NCI-H1436 (cell line): ENCODE results near the gene CLIC3.
A peak's percentile ranks its signal among the peaks of the same experiment; 100 is the strongest.

ENCODE experiments used
- DNase-seq: peaks from one replicate; lab custom pipeline; 2025; lab: John Stamatoyannopoulos, UW

The CLIC3 gene

GRCh38 chr9:136980669-136981478 lies 15.5 kb downstream of the CLIC3 start:
- no peak for DNase-seq

GRCh38 chr9:136979769-136980587 lies 16.4 kb downstream of the CLIC3 start:
- no peak for DNase-seq

- no peak for DNase-seq
Measured at GRCh38 chr9:136978865-136979544, 17.4 kb downstream of the CLIC3 start.

GRCh38 chr9:136978073-136978864 lies 18.1 kb downstream of the CLIC3 start:
- DNase-seq = peak; percentile 40

- no peak for DNase-seq
Measured at GRCh38 chr9:136977649-136978072, 18.7 kb downstream of the CLIC3 start.

GRCh38 chr9:136977223-136977622 lies 19.1 kb downstream of the CLIC3 start, which contains the start of gene PTGDS:
TSS of gene PTGDS (plus strand) at chr9:136977504. CDS start at chr9:136977579, 75 bp downstream.
- no peak for DNase-seq

- DNase-seq = no peak
Measured at GRCh38 chr9:136975644-136976043, 20.7 kb downstream of the CLIC3 start.

- no peak for DNase-seq
Measured at GRCh38 chr9:136974817-136975535, 21.4 kb downstream of the CLIC3 start.

- DNase-seq = no peak
Measured at GRCh38 chr9:136973618-136974617, 22.4 kb downstream of the CLIC3 start.

- DNase-seq = no peak
Measured at GRCh38 chr9:136972743-136973142, 23.6 kb downstream of the CLIC3 start.

GRCh38 chr9:136972335-136972734 lies 24.0 kb downstream of the CLIC3 start:
- no peak for DNase-seq

GRCh38 chr9:136971746-136972145 lies 24.6 kb downstream of the CLIC3 start:
- no peak for DNase-seq

- DNase-seq = no peak
Measured at GRCh38 chr9:136970361-136970760, 26.0 kb downstream of the CLIC3 start.

GRCh38 chr9:136969774-136970173 lies 26.6 kb downstream of the CLIC3 start:
- DNase-seq = no peak

- no peak for DNase-seq
Measured at GRCh38 chr9:136969150-136969549, 27.2 kb downstream of the CLIC3 start.

- no peak for DNase-seq
Measured at GRCh38 chr9:136968333-136969127, 27.8 kb downstream of the CLIC3 start.

- DNase-seq = no peak
Measured at GRCh38 chr9:136965771-136966484, 30.4 kb downstream of the CLIC3 start.

- no peak for DNase-seq
Measured at GRCh38 chr9:136964833-136965422, 31.4 kb downstream of the CLIC3 start.
